Effector memory CD4-positive, alpha-beta T cell (primary cell): ENCODE measurements around the gene LHFPL4.
"Not testable (repeated sequence)": the region's sequence is repeated elsewhere in the genome, so short reads cannot be mapped to it uniquely, and the experiment has no call there.

Experiments used
- DNase-seq, 3 donors: peaks; one replicate each; pipeline ENCODE4 v3.0.0-alpha.2; 2020
- H3K27ac ChIP-seq: 2 replicates; pipeline ENCODE4 v1.7.0; 2013; ENCODE audit warnings: mild to moderate bottlenecking, low read length, moderate library complexity; ENCODE audit not compliant: insufficient read depth, poor library complexity, severe bottlenecking
- H3K27me3 ChIP-seq: replicated peaks from 2 replicates; pipeline ENCODE4 v1.7.0; 2013; ENCODE audit warnings: mild to moderate bottlenecking, low read length; ENCODE audit not compliant: insufficient read depth, control insufficient read depth, poor library complexity, severe bottlenecking
- H3K36me3 ChIP-seq: 2 replicates; pipeline ENCODE4 v1.7.0; 2013; ENCODE audit warnings: mild to moderate bottlenecking, low read length, moderate library complexity; ENCODE audit not compliant: control insufficient read depth, insufficient read depth
- H3K4me1 ChIP-seq: 2 replicates; pipeline ENCODE4 v1.7.0; 2013; ENCODE audit warnings: low read length, mild to moderate bottlenecking; ENCODE audit not compliant: control insufficient read depth, insufficient read depth, poor library complexity, severe bottlenecking
- H3K4me3 ChIP-seq: 2 replicates; pipeline ENCODE4 v1.7.0; 2013; ENCODE audit warnings: low read length, low read depth, mild to moderate bottlenecking; ENCODE audit not compliant: insufficient read depth, poor library complexity, severe bottlenecking
- H3K9me3 ChIP-seq: 2 replicates; pipeline ENCODE4 v1.7.0; 2013; ENCODE audit warnings: mild to moderate bottlenecking, low read length, moderate library complexity; ENCODE audit not compliant: control insufficient read depth

The LHFPL4 gene

GRCh38 chr3:9507586-9508578, 45.7 kb downstream of the LHFPL4 start:
- no peak for DNase-seq
- Histone ChIP-seq H3K4me3 (no peak overlapping the region), H3K9me3 (no peaks in the 10 kb centered on the region), H3K4me1 (no peaks in the 10 kb centered on the region), H3K36me3 (no peaks in the 10 kb centered on the region), H3K27me3 (no peaks in the 10 kb centered on the region), H3K27ac (no peak overlapping the region)

GRCh38 chr3:9503283-9503682, 50.3 kb downstream of the LHFPL4 start:
- Histone ChIP-seq H3K27ac (no peak overlapping the region), H3K4me3 (no peak overlapping the region), H3K36me3 (no peaks in the 10 kb centered on the region), H3K4me1 (peaks cover 9% of the 10 kb centered on the region), H3K27me3 (peaks cover 26% of the 10 kb centered on the region), H3K9me3 (no peaks in the 10 kb centered on the region)
- peak; percentile 24 to 51 (median 31) for DNase-seq

- Histone ChIP-seq H3K27me3 (peaks cover 26% of the 10 kb centered on the region), H3K27ac (no peak overlapping the region), H3K9me3 (no peaks in the 10 kb centered on the region), H3K4me1 (peaks cover 9% of the 10 kb centered on the region), H3K36me3 (no peaks in the 10 kb centered on the region), H3K4me3 (no peak overlapping the region)
- no peak for DNase-seq
Measured at GRCh38 chr3:9501226-9501625, 52.4 kb downstream of the LHFPL4 start.

GRCh38 chr3:9500108-9501050, 53.2 kb downstream of the LHFPL4 start:
- DNase-seq = peak; percentile 4 to 27 (median 10)
- Histone ChIP-seq H3K4me1 (peaks cover 9% of the 10 kb centered on the region), H3K36me3 (no peaks in the 10 kb centered on the region), H3K9me3 (no peaks in the 10 kb centered on the region), H3K4me3 (no peak overlapping the region), H3K27ac (no peak overlapping the region), H3K27me3 (peaks cover 26% of the 10 kb centered on the region)

GRCh38 chr3:9499455-9500107, 54.0 kb downstream of the LHFPL4 start:
- H3K9me3 ChIP-seq = no peaks in the 10 kb centered on the region

GRCh38 chr3:9498781-9499180, 54.8 kb downstream of the LHFPL4 start:
- Histone ChIP-seq H3K36me3 (no peaks in the 10 kb centered on the region), H3K9me3 (no peaks in the 10 kb centered on the region), H3K4me3 (no peak overlapping the region), H3K27ac (no peak overlapping the region), H3K4me1 (peaks cover 9% of the 10 kb centered on the region), H3K27me3 (peaks cover 26% of the 10 kb centered on the region)
- DNase-seq = no peak

More at GRCh38 chr3:9499455-9500107, 54.0 kb downstream of the LHFPL4 start:
- DNase-seq = no peak
- Histone ChIP-seq H3K36me3 (no peaks in the 10 kb centered on the region), H3K27me3 (peaks cover 26% of the 10 kb centered on the region), H3K4me1 (peaks cover 9% of the 10 kb centered on the region), H3K4me3 (no peak overlapping the region), H3K27ac (no peak overlapping the region)

- H3K27ac ChIP-seq = no peak overlapping the region
- no peaks in the 10 kb centered on the region for H3K9me3 ChIP-seq
- DNase-seq = no peak
- H3K4me1 ChIP-seq = peaks cover 9% of the 10 kb centered on the region
- peaks cover 26% of the 10 kb centered on the region for H3K27me3 ChIP-seq
- H3K36me3 ChIP-seq = no peaks in the 10 kb centered on the region
- H3K4me3 ChIP-seq = no peak overlapping the region
Measured at GRCh38 chr3:9497821-9498565, 55.6 kb downstream of the LHFPL4 start.

- H3K36me3 ChIP-seq = no peaks in the 10 kb centered on the region
- peaks cover 9% of the 10 kb centered on the region for H3K4me1 ChIP-seq
- H3K27ac ChIP-seq = no peak overlapping the region
- no peak for DNase-seq
- H3K27me3 ChIP-seq = peaks cover 26% of the 10 kb centered on the region
- H3K4me3 ChIP-seq = no peak overlapping the region
- no peaks in the 10 kb centered on the region for H3K9me3 ChIP-seq
Measured at GRCh38 chr3:9496893-9497292, 56.7 kb downstream of the LHFPL4 start.

- H3K36me3 ChIP-seq, H3K9me3 ChIP-seq, DNase-seq, H3K4me1 ChIP-seq, H3K4me3 ChIP-seq, H3K27ac ChIP-seq, H3K27me3 ChIP-seq: not testable (repeated sequence)
Measured at GRCh38 chr3:9494036-9494435, 59.6 kb downstream of the LHFPL4 start.
